H1 (cell line): ENCODE measurements around the gene DTNB. TPM values are rescaled to one million over a fixed set of nuclear protein-coding genes. Genes with fewer than 3 reads are reported as not detected.

Experiments used
- BCL11A ChIP-seq, 2 experiments: IDR thresholded peaks; one replicate each; pipeline ENCODE4 v1.6.1; 2011; ENCODE audit warnings: low read depth in 2 of 2, low read length in 2 of 2, mild to moderate bottlenecking in 2 of 2
- CTBP2 ChIP-seq: IDR thresholded peaks from 2 replicates; pipeline ENCODE4 v1.7.0; 2011; ENCODE audit warnings: borderline replicate concordance, mild to moderate bottlenecking, moderate library complexity, mixed read lengths, low read length; ENCODE audit not compliant: insufficient read depth, insufficient read length
- EGR1 ChIP-seq: IDR thresholded peaks from 2 replicates; pipeline ENCODE4 v1.6.1; 2011; ENCODE audit warnings: low read depth, low read length, borderline replicate concordance
- EZH2 ChIP-seq: fragments of 200-600 bp; sonication (generic); IDR thresholded peaks from 2 replicates; pipeline ENCODE4 v1.7.1; 2012; ENCODE audit warnings: low read depth, mild to moderate bottlenecking, moderate library complexity, low read length, inconsistent platforms; ENCODE audit not compliant: severe bottlenecking
- NANOG ChIP-seq: IDR thresholded peaks from 2 replicates; pipeline ENCODE4 v1.6.1; 2011; ENCODE audit warnings: low read length, low read depth, mild to moderate bottlenecking, inconsistent platforms; ENCODE audit not compliant: insufficient read depth, poor library complexity, severe bottlenecking
- RFX5 ChIP-seq: IDR thresholded peaks from 2 replicates; pipeline ENCODE4 v1.6.1; 2011; ENCODE audit warnings: low read depth, low read length, improper control_type of control experiment, borderline replicate concordance
- RNF2 ChIP-seq: fragments of 200-900, 300-1000 bp; sonication (generic); IDR thresholded peaks from 2 replicates; pipeline ENCODE4 v1.7.1; 2016; ENCODE audit warnings: borderline replicate concordance, low read depth, mild to moderate bottlenecking, antibody characterized with exemption, low read length; ENCODE audit not compliant: poor library complexity, severe bottlenecking; ENCODE audit errors: missing control alignments
- RXRA ChIP-seq: IDR thresholded peaks from 2 replicates; pipeline ENCODE4 v1.6.1; 2011; ENCODE audit warnings: low read depth, mild to moderate bottlenecking, low read length, moderate library complexity; ENCODE audit not compliant: insufficient read depth
- SRF ChIP-seq: IDR thresholded peaks from 2 replicates; pipeline ENCODE4 v1.6.1; 2011; ENCODE audit warnings: mild to moderate bottlenecking, low read depth, low read length, moderate library complexity
- USF2 ChIP-seq: IDR thresholded peaks from 2 replicates; pipeline ENCODE4 v1.6.1; 2011; ENCODE audit warnings: low read length, improper control_type of control experiment
- YY1 ChIP-seq: IDR thresholded peaks from 2 replicates; pipeline ENCODE4 v1.6.1; 2011; ENCODE audit warnings: low read depth, mild to moderate bottlenecking, low read length
- polyA plus RNA-seq, 7 experiments: library from polyadenylated mRNA; depleted of rRNA in 3 of 7; stranded (reverse) in 5 of 7; unstranded in 2 of 7; fragments of >200 nt in 5 of 7; fragments of 200-250 nt in 2 of 7; gene quantifications; 1 replicate in 5 of 7; 2 replicates in 1 of 7; 4 replicates in 1 of 7; pipeline versions ENCODE4 v1.2.1 to v1.2.3, GENCODE V29; 2011 to 2013; ENCODE audit warnings: missing spikeins in 2 of 7, mixed read lengths in 2 of 7
- total RNA-seq: library from RNA; stranded (reverse); fragmentation: NEBNext Ultra II Directional; extraction: Animal tissue kit (Norgen Biotek cat#: 25700); gene quantifications from 2 replicates; pipeline ENCODE4 v1.2.1, GENCODE V29; 2021

Gene DTNB
- total and polyA plus RNA-seq, 2 of the 8 experiments (the other 6 are each of a cell fraction or from before 2014, with no cell fraction given): 39.6 to 49.5 TPM

GRCh38 chr2:25614711-25615110, 58.7 kb downstream of the DTNB start (continued):
- TF ChIP-seq RNF2 (no peak), NANOG (no peak), EGR1 (no peak), BCL11A (IDR thresholded peaks at IDR 0.05; ENCODE audit: low read depth in 2 of 2, low read length in 2 of 2) (no peak), YY1 (no peak), RXRA (no peak), CTBP2 (no peak), RFX5 (no peak), USF2 (no peak), SRF (no peak), EZH2 (no peak)
- TF ChIP-seq, all 59 proteins: peak for 0
